Measurements from ENCODE around the gene TMEM269.
A peak's percentile ranks its signal among the peaks of the same experiment; 100 is the strongest.

Gene TMEM269

GRCh38 chr1:42815941-42816584 lies 31.3 kb downstream of the TMEM269 start:
- H3K4me3 ChIP-seq (ENCODE audit: severe bottlenecking), result peak overlapping the region; percentile 91
- DNase-seq (ENCODE audit: low spot score), result no peak

GRCh38 chr1:42816585-42817439 lies 32.0 kb downstream of the TMEM269 start, which contains the start of the genes ERMAP and SVBP:
ERMAP (plus strand) TSS chr1:42817122; CDS start chr1:42830449, 13,327 bp downstream.
SVBP (minus strand) TSS chr1:42817397; CDS start chr1:42816544, 853 bp downstream.
- DNase-seq (ENCODE audit: low spot score), result peak; percentile 90
- ATAC-seq (ENCODE audit: low read depth), result peak; percentile 87

More at GRCh38 chr1:42815941-42816584, 31.3 kb downstream of the TMEM269 start:
- ATAC-seq (ENCODE audit: low read depth), result peak; percentile 20
- Histone ChIP-seq H3K27me3 (ENCODE audit: insufficient read depth, poor library complexity, severe bottlenecking) (no peaks in the 10 kb centered on the region), H3K27ac (ENCODE audit: poor library complexity, severe bottlenecking) (peak overlapping the region; percentile 79), H3K36me3 (ENCODE audit: low read depth) (peaks cover 4% of the 10 kb centered on the region; the same call in 1 of the 2 replicates), H3K9me3 (ENCODE audit: severe bottlenecking) (no peaks in the 10 kb centered on the region), H3K4me1 (ENCODE audit: insufficient read depth, poor library complexity, severe bottlenecking) (peaks cover 11% of the 10 kb centered on the region)
- TF ChIP-seq CTCF (IDR thresholded peaks at IDR 0.05; ENCODE audit: poor library complexity, severe bottlenecking), result no peak

GRCh38 chr1:42817440-42817767 lies 32.6 kb downstream of the TMEM269 start:
- Histone ChIP-seq H3K27ac (ENCODE audit: poor library complexity, severe bottlenecking) (peak overlapping the region; percentile 79), H3K27me3 (ENCODE audit: insufficient read depth, poor library complexity, severe bottlenecking) (no peaks in the 10 kb centered on the region), H3K4me1 (ENCODE audit: insufficient read depth, poor library complexity, severe bottlenecking) (peaks cover 11% of the 10 kb centered on the region), H3K9me3 (ENCODE audit: severe bottlenecking) (no peaks in the 10 kb centered on the region), H3K4me3 (ENCODE audit: severe bottlenecking) (peak overlapping the region; percentile 91), H3K36me3 (ENCODE audit: low read depth) (peaks cover 4% of the 10 kb centered on the region; the same call in 1 of the 2 replicates)
- TF ChIP-seq CTCF (IDR thresholded peaks at IDR 0.05; ENCODE audit: poor library complexity, severe bottlenecking), result no peak
- DNase-seq (ENCODE audit: low spot score) (no peak), ATAC-seq (ENCODE audit: low read depth) (no peak; the same call in 2 of the 3 replicates)

More at GRCh38 chr1:42816585-42817439, 32.0 kb downstream of the TMEM269 start, which contains the start of the genes ERMAP and SVBP:
- H3K9me3 ChIP-seq (ENCODE audit: severe bottlenecking), result no peaks in the 10 kb centered on the region
- no peak for TF ChIP-seq CTCF (IDR thresholded peaks at IDR 0.05; ENCODE audit: poor library complexity, severe bottlenecking)
- peaks cover 4% of the 10 kb centered on the region; the same call in 1 of the 2 replicates for H3K36me3 ChIP-seq (ENCODE audit: low read depth)
- no peaks in the 10 kb centered on the region for H3K27me3 ChIP-seq (ENCODE audit: insufficient read depth, poor library complexity, severe bottlenecking)
- peak within 1 kb of the TSS; percentile 91 for H3K4me3 ChIP-seq (ENCODE audit: severe bottlenecking)
- H3K4me1 ChIP-seq (ENCODE audit: insufficient read depth, poor library complexity, severe bottlenecking), result peaks cover 11% of the 10 kb centered on the region
- peak within 1 kb of the TSS; percentile 79 for H3K27ac ChIP-seq (ENCODE audit: poor library complexity, severe bottlenecking)

GRCh38 chr1:42817976-42818375 lies 33.2 kb downstream of the TMEM269 start:
- H3K27me3 ChIP-seq (ENCODE audit: insufficient read depth, poor library complexity, severe bottlenecking), result no peaks in the 10 kb centered on the region
- H3K4me3 ChIP-seq (ENCODE audit: severe bottlenecking), result no peak overlapping the region
- TF ChIP-seq CTCF (IDR thresholded peaks at IDR 0.05; ENCODE audit: poor library complexity, severe bottlenecking), result no peak
- H3K9me3 ChIP-seq (ENCODE audit: severe bottlenecking), result no peaks in the 10 kb centered on the region
- DNase-seq (ENCODE audit: low spot score) (no peak), ATAC-seq (ENCODE audit: low read depth) (no peak)
- H3K4me1 ChIP-seq (ENCODE audit: insufficient read depth, poor library complexity, severe bottlenecking), result peaks cover 11% of the 10 kb centered on the region
- H3K27ac ChIP-seq (ENCODE audit: poor library complexity, severe bottlenecking), result no peak overlapping the region
- peaks cover 4% of the 10 kb centered on the region; the same call in 1 of the 2 replicates for H3K36me3 ChIP-seq (ENCODE audit: low read depth)

Measured in RWPE2 (cell line).